SK-N-SH (cell line): ENCODE data around the gene SMIM24. TPM values are rescaled to one million over a fixed set of nuclear protein-coding genes. Genes with fewer than 3 reads are reported as not detected.

Source experiments
- CTCF ChIA-PET: fragments of 300-600, 350-600 bp; formaldehyde crosslinking; extraction: SDS; loops from one replicate; lab custom pipeline; 2021; lab: Yijun Ruan, JAX
- POLR2A ChIA-PET: fragments of 350-600 bp; sonication (Branson Sonifier 250); formaldehyde crosslinking; extraction: SDS; loops from one replicate; lab custom pipeline; 2020; ENCODE audit warnings: antibody characterized with exemption, inconsistent platforms; lab: Yijun Ruan, JAX
- DNase-seq: peaks from one replicate; pipeline ENCODE4 v3.0.0; 2012
- H2AFZ ChIP-seq: fragments of 200-600 bp; sonication (generic); 2 replicates; pipeline ENCODE4 v1.8.1; 2016; ENCODE audit warnings: antibody characterized with exemption, mild to moderate bottlenecking, low read depth
- H3F3A ChIP-seq: fragments of 200-600 bp; sonication (generic); replicated peaks from 2 replicates; pipeline ENCODE3; 2016; ENCODE audit warnings: antibody characterized with exemption, mild to moderate bottlenecking; ENCODE audit not compliant: insufficient read depth
- H3K27ac ChIP-seq, 2 experiments: fragments of 200-500 bp in 1 of 2; fragments of 200-600 bp in 1 of 2; sonication (Bioruptor generic) in 1 of 2; sonication (generic), shearing (Covaris generic) in 1 of 2; 2 replicates each; pipeline versions ENCODE4 v1.5.1 to v1.6.1; 2014 to 2016; ENCODE audit warnings: low read depth in 2 of 2, inconsistent platforms in 1 of 2, low read length in 1 of 2, mild to moderate bottlenecking in 1 of 2, mixed read lengths in 1 of 2
- H3K27me3 ChIP-seq: fragments of 200-600 bp; sonication (generic), shearing (Covaris generic); 2 replicates; pipeline ENCODE4 v1.6.1; 2016; ENCODE audit warnings: mixed run types; ENCODE audit not compliant: insufficient read depth
- H3K36me3 ChIP-seq, 2 experiments: fragments of 200-500 bp in 1 of 2; fragments of 200-600 bp in 1 of 2; sonication (Bioruptor generic) in 1 of 2; sonication (generic) in 1 of 2; replicated peaks in 1 of 2; 2 replicates each; pipeline versions ENCODE3 to v1.5.1; 2014 to 2016; ENCODE audit warnings: low read length in 1 of 2, mild to moderate bottlenecking in 1 of 2; ENCODE audit not compliant: insufficient read depth in 2 of 2, control insufficient read depth in 1 of 2
- H3K4me1 ChIP-seq, 2 experiments: fragments of 200-500 bp in 1 of 2; fragments of 200-600 bp in 1 of 2; sonication (Bioruptor generic) in 1 of 2; sonication (generic), shearing (Covaris generic) in 1 of 2; 2 replicates each; pipeline versions ENCODE4 v1.5.1 to v1.6.1; 2014 to 2016; ENCODE audit warnings: low read depth in 1 of 2, low read length in 1 of 2, mixed run types in 1 of 2; ENCODE audit not compliant: insufficient read depth in 2 of 2, control insufficient read depth in 1 of 2
- H3K4me2 ChIP-seq: fragments of 200-600 bp; sonication (generic), shearing (Covaris generic); 2 replicates; pipeline ENCODE4 v1.6.1; 2017; ENCODE audit warnings: mixed run types
- H3K4me3 ChIP-seq, 2 experiments: fragments of 200-500 bp in 1 of 2; fragments of 200-600 bp in 1 of 2; sonication (Bioruptor generic) in 1 of 2; sonication (generic), shearing (Covaris generic) in 1 of 2; 2 replicates each; pipeline versions ENCODE4 v1.5.1 to v1.8.1; 2014 to 2016; ENCODE audit warnings: low read depth in 2 of 2, inconsistent platforms in 1 of 2, low read length in 1 of 2, mild to moderate bottlenecking in 1 of 2, mixed read lengths in 1 of 2, moderate library complexity in 1 of 2
- H3K79me2 ChIP-seq: fragments of 200-600 bp; sonication (generic); 2 replicates; pipeline ENCODE4 v1.8.1; 2017; ENCODE audit warnings: mild to moderate bottlenecking; ENCODE audit not compliant: insufficient read depth
- H3K9ac ChIP-seq: fragments of 200-600 bp; sonication (generic); 2 replicates; pipeline ENCODE4 v1.6.1; 2017; ENCODE audit warnings: mixed run types
- H3K9me2 ChIP-seq: fragments of 200-600 bp; sonication (generic); 2 replicates; pipeline ENCODE4 v1.6.1; 2017; ENCODE audit warnings: mixed run types
- H3K9me3 ChIP-seq: fragments of 200-600 bp; sonication (generic); 2 replicates; pipeline ENCODE4 v1.6.1; 2017; ENCODE audit warnings: mixed run types, mild to moderate bottlenecking, moderate library complexity
- H4K20me1 ChIP-seq: fragments of 200-600 bp; sonication (generic); 2 replicates; pipeline ENCODE4 v1.6.1; 2017; ENCODE audit warnings: mild to moderate bottlenecking, mixed run types; ENCODE audit not compliant: insufficient read depth
- CHD2 ChIP-seq: fragments of 150-350 bp; IDR thresholded peaks from 2 replicates; pipeline ENCODE4 v1.6.1; 2018; ENCODE audit warnings: low read length; ENCODE audit not compliant: partially characterized antibody
- EZH2phosphoT487 ChIP-seq: fragments of 200-600 bp; sonication (generic); IDR thresholded peaks from 2 replicates; pipeline ENCODE4 v1.6.1; 2017; ENCODE audit warnings: low read depth, mixed run types, mild to moderate bottlenecking, antibody characterized with exemption, moderate library complexity, borderline replicate concordance
- FOSL2 ChIP-seq: IDR thresholded peaks from 2 replicates; pipeline ENCODE4 v1.4.0; 2012; ENCODE audit warnings: low read depth, mild to moderate bottlenecking, moderate library complexity, borderline replicate concordance
- FOXJ3 ChIP-seq: sonication (generic); formaldehyde crosslinking; IDR thresholded peaks from 2 replicates; pipeline ENCODE4 v1.5.1; 2020; ENCODE audit warnings: mild to moderate bottlenecking, missing genetic modification reagents
- GATA2 ChIP-seq: sonication (generic); formaldehyde crosslinking; IDR thresholded peaks from 2 replicates; pipeline ENCODE4 v1.5.0; 2020; ENCODE audit warnings: mild to moderate bottlenecking, missing genetic modification reagents
- NFIC ChIP-seq: IDR thresholded peaks from 2 replicates; pipeline ENCODE4 v1.4.0; 2012; ENCODE audit warnings: borderline replicate concordance
- NRF1 ChIP-seq: IDR thresholded peaks from 2 replicates; pipeline ENCODE4 v1.6.1; 2012; ENCODE audit warnings: low read depth, mild to moderate bottlenecking, low read length
- RAD21 ChIP-seq: IDR thresholded peaks from 2 replicates; pipeline ENCODE4 v1.6.1; 2012; ENCODE audit warnings: mild to moderate bottlenecking, low read length
- RXRA ChIP-seq: IDR thresholded peaks from 2 replicates; pipeline ENCODE4 v1.4.0; 2012; ENCODE audit warnings: low read depth, mild to moderate bottlenecking, borderline replicate concordance
- TCF12 ChIP-seq: IDR thresholded peaks from 2 replicates; pipeline ENCODE4 v1.4.0; 2012
- TEAD4 ChIP-seq: IDR thresholded peaks from 2 replicates; pipeline ENCODE4 v1.4.0; 2012; ENCODE audit warnings: mild to moderate bottlenecking, borderline replicate concordance; ENCODE audit not compliant: insufficient read depth
- WGBS: methylation state at CpG from one replicate; pipeline ENCODE4 v1.1.6; 2017; ENCODE audit warnings: low lambda C conversion rate; 5-methylcytosine and 5-hydroxymethylcytosine counted together
- polyA plus RNA-seq, 3 experiments: library from polyadenylated mRNA; depleted of rRNA; stranded (reverse); fragments of >200 nt; gene quantifications; 2 replicates each; pipeline ENCODE4 v1.2.3, GENCODE V29; 2012
- TF ChIP-seq, protein P1 (sequence below): IDR thresholded peaks from 2 replicates; pipeline ENCODE4 v1.4.0; 2012; ENCODE audit warnings: low read depth, borderline replicate concordance
- TF ChIP-seq, protein P2 (sequence below): fragments of 200-600 bp; sonication (generic); IDR thresholded peaks from 2 replicates; pipeline ENCODE4 v1.6.1; 2017; ENCODE audit warnings: antibody characterized with exemption, mild to moderate bottlenecking, moderate library complexity
- TF ChIP-seq, protein P3 (sequence below): fragments of 150-350 bp; IDR thresholded peaks from 2 replicates; pipeline ENCODE4 v1.6.1; 2017; ENCODE audit warnings: antibody characterized with exemption, low read length, low read depth, borderline replicate concordance

Gene SMIM24
- polyA plus RNA-seq, 1 of the 3 experiments (the other 2 are of a cell fraction), result 0.12 TPM

- H3K4me1 ChIP-seq, result peaks cover 0 to 13% of the 10 kb centered on the region in 2 experiments; a peak in 1 of 4 replicates
- H3K9me3 ChIP-seq, result no peaks in the 10 kb centered on the region
- POLR2A ChIA-PET, result interaction anchor here (1.6 kb wide), 1 partner anchor 13 kb away, joined by 5 read pairs; no protein-coding TSS in a partner anchor
- H2AFZ ChIP-seq, result no peak overlapping the region
- no peaks in the 10 kb centered on the region for H3F3A ChIP-seq
- H4K20me1 ChIP-seq, result peaks cover 6% of the 10 kb centered on the region; the same call in 1 of the 2 replicates
- DNase-seq, result no peak
- CTCF ChIA-PET, result interaction anchor here (0.8 to 1.1 kb wide), 2 partner anchors 39 to 90 kb away, joined by 4 read pairs; no protein-coding TSS in a partner anchor
- WGBS, result 95% methylated on average over 11 of the region's 11 CpGs
- H3K4me2 ChIP-seq, result no peak overlapping the region
- no peaks in the 10 kb centered on the region for H3K9me2 ChIP-seq
- peaks cover 35% of the 10 kb centered on the region for H3K79me2 ChIP-seq
- H3K27ac ChIP-seq, result peak overlapping the region; percentile 91 to 95; a peak in 3 of 4 replicates
- H3K9ac ChIP-seq, result no peak overlapping the region
- H3K36me3 ChIP-seq, result peaks cover 14 to 24% of the 10 kb centered on the region in 2 experiments
- no peak for TF ChIP-seq TEAD4
- TF ChIP-seq, protein P1, sequence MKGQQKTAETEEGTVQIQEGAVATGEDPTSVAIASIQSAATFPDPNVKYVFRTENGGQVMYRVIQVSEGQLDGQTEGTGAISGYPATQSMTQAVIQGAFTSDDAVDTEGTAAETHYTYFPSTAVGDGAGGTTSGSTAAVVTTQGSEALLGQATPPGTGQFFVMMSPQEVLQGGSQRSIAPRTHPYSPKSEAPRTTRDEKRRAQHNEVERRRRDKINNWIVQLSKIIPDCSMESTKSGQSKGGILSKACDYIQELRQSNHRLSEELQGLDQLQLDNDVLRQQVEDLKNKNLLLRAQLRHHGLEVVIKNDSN, result no peak
- no peak for TF ChIP-seq CHD2
- no peak for TF ChIP-seq NFIC
- no peak for TF ChIP-seq FOXJ3 (CRISPR knock-in tag)
- TF ChIP-seq EZH2phosphoT487, result no peak
- TF ChIP-seq, protein P2, sequence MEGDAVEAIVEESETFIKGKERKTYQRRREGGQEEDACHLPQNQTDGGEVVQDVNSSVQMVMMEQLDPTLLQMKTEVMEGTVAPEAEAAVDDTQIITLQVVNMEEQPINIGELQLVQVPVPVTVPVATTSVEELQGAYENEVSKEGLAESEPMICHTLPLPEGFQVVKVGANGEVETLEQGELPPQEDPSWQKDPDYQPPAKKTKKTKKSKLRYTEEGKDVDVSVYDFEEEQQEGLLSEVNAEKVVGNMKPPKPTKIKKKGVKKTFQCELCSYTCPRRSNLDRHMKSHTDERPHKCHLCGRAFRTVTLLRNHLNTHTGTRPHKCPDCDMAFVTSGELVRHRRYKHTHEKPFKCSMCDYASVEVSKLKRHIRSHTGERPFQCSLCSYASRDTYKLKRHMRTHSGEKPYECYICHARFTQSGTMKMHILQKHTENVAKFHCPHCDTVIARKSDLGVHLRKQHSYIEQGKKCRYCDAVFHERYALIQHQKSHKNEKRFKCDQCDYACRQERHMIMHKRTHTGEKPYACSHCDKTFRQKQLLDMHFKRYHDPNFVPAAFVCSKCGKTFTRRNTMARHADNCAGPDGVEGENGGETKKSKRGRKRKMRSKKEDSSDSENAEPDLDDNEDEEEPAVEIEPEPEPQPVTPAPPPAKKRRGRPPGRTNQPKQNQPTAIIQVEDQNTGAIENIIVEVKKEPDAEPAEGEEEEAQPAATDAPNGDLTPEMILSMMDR, result no peak
- no peak for TF ChIP-seq NRF1
- TF ChIP-seq GATA2 (CRISPR knock-in tag), result no peak
- TF ChIP-seq TCF12, result no peak
- no peak for TF ChIP-seq RXRA
- TF ChIP-seq, protein P3, sequence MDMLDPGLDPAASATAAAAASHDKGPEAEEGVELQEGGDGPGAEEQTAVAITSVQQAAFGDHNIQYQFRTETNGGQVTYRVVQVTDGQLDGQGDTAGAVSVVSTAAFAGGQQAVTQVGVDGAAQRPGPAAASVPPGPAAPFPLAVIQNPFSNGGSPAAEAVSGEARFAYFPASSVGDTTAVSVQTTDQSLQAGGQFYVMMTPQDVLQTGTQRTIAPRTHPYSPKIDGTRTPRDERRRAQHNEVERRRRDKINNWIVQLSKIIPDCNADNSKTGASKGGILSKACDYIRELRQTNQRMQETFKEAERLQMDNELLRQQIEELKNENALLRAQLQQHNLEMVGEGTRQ, result no peak
- no peak for TF ChIP-seq RAD21
- TF ChIP-seq FOSL2, result no peak
- TF ChIP-seq, all 33 proteins: peak for 0
- Histone ChIP-seq H3K4me3 (no peak overlapping the region), H3K27me3 (no peaks in the 10 kb centered on the region)
Measured at GRCh38 chr19:3433805-3434540, 46.4 kb downstream of the SMIM24 start.
